HFFc6 (cell line): Measurements from ENCODE around the gene SPDYE5. TPM values are rescaled to one million over a fixed set of nuclear protein-coding genes. Genes with fewer than 3 reads are reported as not detected.
"Not testable (repeated sequence)": the region's sequence is repeated elsewhere in the genome, so short reads cannot be mapped to it uniquely, and the experiment has no call there.

Experiments
- DNase-seq: peaks from one replicate; pipeline ENCODE4 v3.0.0-alpha.2; 2018
- H3K27ac Mint-ChIP-seq: 2 replicates; pipeline ENCODE4 v1.8.0; 2020; ENCODE audit warnings: mild to moderate bottlenecking, mixed read lengths
- H3K27me3 Mint-ChIP-seq: 2 replicates; pipeline ENCODE4 v1.8.0; 2021; ENCODE audit warnings: mild to moderate bottlenecking, moderate library complexity, mixed read lengths; ENCODE audit not compliant: insufficient read depth
- H3K36me3 Mint-ChIP-seq: 2 replicates; pipeline ENCODE4 v1.8.0; 2021; ENCODE audit warnings: low read depth, mixed read lengths
- H3K4me1 Mint-ChIP-seq: 2 replicates; pipeline ENCODE4 v1.8.0; 2020; ENCODE audit warnings: low read depth, mixed read lengths
- H3K4me3 Mint-ChIP-seq: 2 replicates; pipeline ENCODE4 v1.8.0; 2020; ENCODE audit warnings: mild to moderate bottlenecking, moderate library complexity, mixed read lengths
- H3K9me3 Mint-ChIP-seq: 2 replicates; pipeline ENCODE4 v1.8.0; 2020; ENCODE audit warnings: mild to moderate bottlenecking, mixed read lengths
- long read RNA-seq: library from polyadenylated mRNA; unstranded; transcript quantifications from one replicate; pipeline ENCODE4 v2.0.0, GENCODE V29; 2019
- total RNA-seq, 6 experiments: library from RNA; stranded (reverse); fragmentation: NEBNext Ultra II Directional; extraction: Animal tissue kit (Norgen Biotek cat#: 25700); gene quantifications; 2 replicates in 1 of 6; 3 replicates in 5 of 6; pipeline ENCODE4 v1.2.3, GENCODE V29; 2021
- TF ChIP-seq, protein P1 (sequence below): fragments of 200-600 bp; sonication (generic); IDR thresholded peaks from 2 replicates; pipeline ENCODE4 v1.5.0; 2021; ENCODE audit warnings: antibody characterized with exemption, mild to moderate bottlenecking

SPDYE5 gene, protein sequence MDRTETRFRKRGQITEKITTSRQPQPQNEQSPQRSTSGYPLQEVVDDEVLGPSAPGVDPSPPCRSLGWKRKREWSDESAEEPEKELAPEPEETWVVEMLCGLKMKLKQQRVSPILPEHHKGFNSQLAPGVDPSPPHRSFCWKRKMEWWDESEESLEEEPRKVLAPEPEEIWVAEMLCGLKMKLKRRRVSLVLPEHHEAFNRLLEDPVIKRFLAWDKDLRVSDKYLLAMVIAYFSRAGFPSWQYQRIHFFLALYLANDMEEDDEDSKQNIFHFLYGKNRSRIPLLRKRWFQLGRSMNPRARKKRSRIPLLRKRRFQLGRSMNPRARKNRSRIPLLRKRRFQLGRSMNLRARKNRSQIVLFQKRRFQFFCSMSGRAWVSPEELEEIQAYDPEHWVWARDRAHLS
- not detected for total RNA-seq
- long read RNA-seq, partial matches to known transcripts = 0 of 4 reads
- long read RNA-seq, other reads (novel, unspliced or antisense) = 4 of 4 reads

DNA sequence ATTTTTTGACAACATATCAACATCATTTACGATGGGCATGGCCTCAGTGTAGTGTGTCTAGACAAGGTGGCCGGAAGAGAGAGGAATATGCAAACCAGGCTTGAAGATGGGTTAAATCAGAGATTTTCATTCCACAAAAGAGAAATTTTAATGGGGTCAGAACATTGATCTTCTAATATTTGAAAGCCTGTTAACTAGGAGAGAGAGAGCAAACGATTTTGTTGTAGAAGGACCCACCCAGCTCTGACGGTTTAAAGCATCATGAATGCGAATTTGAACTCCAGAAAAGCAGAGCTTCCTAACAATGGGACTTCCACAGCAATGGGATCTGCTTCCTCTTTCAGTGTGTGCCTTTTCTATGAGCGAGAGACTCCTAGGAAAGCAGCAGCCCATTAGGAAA, at the start of gene SPDYE5:
SPDYE5 (plus strand) TSS at position 301 of the 400 bp plus-strand sequence. CDS start 1,728 bp downstream, outside the sequence.
- H3K27ac Mint-ChIP-seq, H3K27me3 Mint-ChIP-seq, DNase-seq, H3K4me3 Mint-ChIP-seq, H3K36me3 Mint-ChIP-seq, H3K9me3 Mint-ChIP-seq, H3K4me1 Mint-ChIP-seq: not testable (repeated sequence)

DNA sequence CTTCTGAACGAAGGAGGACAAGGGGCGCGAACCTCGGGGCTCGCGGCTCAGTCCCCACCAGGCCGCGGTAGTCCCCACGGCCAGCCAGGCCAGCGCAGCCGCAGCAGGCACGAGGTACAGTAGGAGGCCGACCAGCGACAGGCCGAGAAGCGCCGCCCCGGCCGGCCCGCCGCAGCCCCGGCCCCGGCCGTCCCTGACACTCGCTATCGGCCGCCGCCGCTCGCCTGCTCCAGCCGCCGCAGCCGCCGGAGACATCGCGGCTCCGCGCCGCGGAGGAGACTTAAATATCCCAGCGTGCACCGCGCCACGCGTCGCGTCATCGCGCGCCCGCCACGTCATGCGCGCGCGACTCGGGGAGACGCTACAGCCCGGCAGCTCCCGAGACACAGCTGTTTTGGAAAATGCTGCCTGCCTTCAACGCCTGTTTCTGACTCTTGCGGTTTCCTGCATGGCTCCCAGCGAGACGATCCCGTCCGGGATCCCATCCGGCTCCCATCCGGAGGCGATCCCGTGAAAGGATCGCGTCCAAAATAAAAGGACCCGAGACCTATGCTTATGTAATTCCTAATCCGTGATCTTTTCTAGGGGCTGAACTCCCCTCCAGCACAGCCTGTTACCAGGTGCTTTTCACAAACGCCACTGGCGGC, 49.5 kb upstream of the SPDYE5 start:
- peak; percentile 10 for DNase-seq
- peak overlapping the region; percentile 92 for H3K4me3 Mint-ChIP-seq
- not testable (repeated sequence) for H3K9me3 Mint-ChIP-seq, H3K4me1 Mint-ChIP-seq, H3K27me3 Mint-ChIP-seq
- peak overlapping the region; percentile 93 for H3K27ac Mint-ChIP-seq
- peaks cover 21% of the 10 kb centered on the region for H3K36me3 Mint-ChIP-seq

DNA sequence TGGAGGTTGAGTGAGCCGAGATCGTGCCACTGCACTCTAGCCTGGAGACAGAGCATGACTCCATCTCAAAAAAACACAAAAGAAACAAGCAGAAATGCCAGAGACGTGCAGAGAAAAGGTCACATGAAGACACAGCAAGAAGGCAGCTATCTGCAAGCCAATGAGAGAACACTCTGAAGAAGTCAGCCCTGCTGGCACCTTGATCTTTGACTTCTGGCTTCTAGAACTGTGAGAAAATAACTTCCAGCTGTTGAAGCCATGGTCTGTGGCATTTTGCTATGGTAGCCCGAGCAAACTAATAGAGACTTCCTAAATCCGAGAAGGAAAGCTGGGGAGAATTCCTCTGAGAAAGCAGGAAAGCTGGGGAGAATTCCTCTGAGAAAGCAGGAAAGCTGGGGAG, 42.2 kb upstream of the SPDYE5 start:
- not testable (repeated sequence) for DNase-seq, H3K4me1 Mint-ChIP-seq, H3K36me3 Mint-ChIP-seq, H3K9me3 Mint-ChIP-seq, H3K27me3 Mint-ChIP-seq, H3K4me3 Mint-ChIP-seq, H3K27ac Mint-ChIP-seq

DNA sequence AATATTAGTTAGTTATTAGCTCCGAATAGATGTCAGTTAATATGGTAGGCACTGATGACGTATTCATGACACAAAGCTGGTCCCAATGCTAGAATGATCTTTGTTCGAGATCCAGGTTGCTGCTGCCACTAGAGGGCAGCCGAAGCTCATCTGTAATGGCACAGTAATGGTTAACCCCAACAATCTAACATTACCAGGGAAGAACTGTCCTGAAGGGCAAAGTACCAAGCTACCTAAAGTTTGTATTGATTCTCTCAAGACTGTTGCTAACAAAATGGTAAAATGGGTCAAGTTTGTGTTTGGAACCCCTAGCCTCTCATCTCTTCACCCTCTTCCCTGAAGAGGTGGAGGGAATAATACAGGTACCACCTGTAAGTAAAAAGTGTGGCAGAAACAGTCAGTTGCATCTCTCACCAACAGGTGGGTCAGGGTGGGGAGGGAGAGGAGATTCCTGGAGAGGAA, 39.6 kb upstream of the SPDYE5 start:
- H3K27me3 Mint-ChIP-seq, DNase-seq, H3K4me1 Mint-ChIP-seq, H3K4me3 Mint-ChIP-seq, H3K36me3 Mint-ChIP-seq, H3K9me3 Mint-ChIP-seq, H3K27ac Mint-ChIP-seq: not testable (repeated sequence)
- TF ChIP-seq, protein P1, sequence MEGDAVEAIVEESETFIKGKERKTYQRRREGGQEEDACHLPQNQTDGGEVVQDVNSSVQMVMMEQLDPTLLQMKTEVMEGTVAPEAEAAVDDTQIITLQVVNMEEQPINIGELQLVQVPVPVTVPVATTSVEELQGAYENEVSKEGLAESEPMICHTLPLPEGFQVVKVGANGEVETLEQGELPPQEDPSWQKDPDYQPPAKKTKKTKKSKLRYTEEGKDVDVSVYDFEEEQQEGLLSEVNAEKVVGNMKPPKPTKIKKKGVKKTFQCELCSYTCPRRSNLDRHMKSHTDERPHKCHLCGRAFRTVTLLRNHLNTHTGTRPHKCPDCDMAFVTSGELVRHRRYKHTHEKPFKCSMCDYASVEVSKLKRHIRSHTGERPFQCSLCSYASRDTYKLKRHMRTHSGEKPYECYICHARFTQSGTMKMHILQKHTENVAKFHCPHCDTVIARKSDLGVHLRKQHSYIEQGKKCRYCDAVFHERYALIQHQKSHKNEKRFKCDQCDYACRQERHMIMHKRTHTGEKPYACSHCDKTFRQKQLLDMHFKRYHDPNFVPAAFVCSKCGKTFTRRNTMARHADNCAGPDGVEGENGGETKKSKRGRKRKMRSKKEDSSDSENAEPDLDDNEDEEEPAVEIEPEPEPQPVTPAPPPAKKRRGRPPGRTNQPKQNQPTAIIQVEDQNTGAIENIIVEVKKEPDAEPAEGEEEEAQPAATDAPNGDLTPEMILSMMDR = peak; percentile 79

DNA sequence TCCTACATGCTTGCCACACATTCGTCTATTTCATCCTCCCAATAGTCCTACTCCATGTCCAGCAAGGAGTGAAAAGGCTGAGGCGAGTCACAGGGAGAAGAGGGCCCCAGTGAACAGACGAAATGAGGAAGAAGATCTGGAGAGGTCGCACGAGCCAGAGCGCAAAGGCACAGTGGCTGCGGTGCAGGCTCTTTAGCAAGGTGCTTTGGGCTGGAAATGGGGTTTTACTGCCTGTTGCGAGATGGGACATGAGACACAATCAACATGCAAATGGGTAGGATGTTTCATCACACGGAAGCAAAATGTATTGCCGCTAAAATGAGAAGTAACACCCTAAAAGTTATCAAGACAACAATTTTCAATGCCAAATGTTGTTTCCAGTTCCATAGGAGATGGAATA, 35.7 kb upstream of the SPDYE5 start:
- DNase-seq, H3K9me3 Mint-ChIP-seq, H3K36me3 Mint-ChIP-seq, H3K4me1 Mint-ChIP-seq, H3K27ac Mint-ChIP-seq, H3K4me3 Mint-ChIP-seq, H3K27me3 Mint-ChIP-seq: not testable (repeated sequence)

DNA sequence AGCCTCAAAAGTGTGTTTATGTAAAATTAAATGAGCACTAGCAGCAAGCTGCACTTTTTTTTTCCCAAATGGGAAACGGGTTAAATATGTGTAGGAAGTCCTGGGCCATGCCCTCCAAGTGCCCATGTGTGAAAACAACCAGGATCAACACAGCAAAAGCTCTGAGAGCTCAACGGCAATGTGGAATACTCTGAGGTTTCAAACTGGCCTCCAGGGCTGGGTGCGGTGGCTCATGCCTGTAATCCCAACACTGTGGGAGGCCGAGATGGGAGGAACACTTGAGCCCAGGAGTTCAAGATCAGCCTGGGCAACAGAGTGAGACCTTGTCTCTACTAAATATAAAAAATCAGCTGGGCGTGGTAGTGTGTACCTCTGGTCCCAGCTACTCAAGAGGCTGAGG, 34.1 kb upstream of the SPDYE5 start:
- H3K4me1 Mint-ChIP-seq, H3K27me3 Mint-ChIP-seq, H3K4me3 Mint-ChIP-seq, DNase-seq, H3K36me3 Mint-ChIP-seq, H3K27ac Mint-ChIP-seq, H3K9me3 Mint-ChIP-seq: not testable (repeated sequence)

DNA sequence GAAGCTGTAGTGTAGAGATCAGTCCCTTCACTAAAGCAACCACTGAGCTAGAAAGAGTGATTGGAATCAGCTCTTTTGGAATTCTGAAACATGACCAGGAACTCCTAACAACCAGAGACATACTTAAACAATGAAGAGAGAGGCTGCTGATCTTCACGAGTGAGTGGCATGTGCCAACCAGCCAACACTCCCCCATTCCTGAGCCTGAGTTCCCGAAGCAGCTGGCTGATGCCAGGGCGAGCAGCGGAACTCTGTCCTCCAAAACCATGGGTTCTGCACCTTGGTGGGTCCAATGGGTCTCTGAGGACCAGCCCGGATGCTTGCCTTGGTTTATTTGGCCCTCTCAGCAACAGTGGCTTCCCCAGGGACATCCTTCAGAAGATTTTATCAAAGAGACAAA, 31.6 kb upstream of the SPDYE5 start:
- H3K9me3 Mint-ChIP-seq, DNase-seq, H3K27ac Mint-ChIP-seq, H3K4me3 Mint-ChIP-seq, H3K36me3 Mint-ChIP-seq, H3K27me3 Mint-ChIP-seq, H3K4me1 Mint-ChIP-seq: not testable (repeated sequence)

DNA sequence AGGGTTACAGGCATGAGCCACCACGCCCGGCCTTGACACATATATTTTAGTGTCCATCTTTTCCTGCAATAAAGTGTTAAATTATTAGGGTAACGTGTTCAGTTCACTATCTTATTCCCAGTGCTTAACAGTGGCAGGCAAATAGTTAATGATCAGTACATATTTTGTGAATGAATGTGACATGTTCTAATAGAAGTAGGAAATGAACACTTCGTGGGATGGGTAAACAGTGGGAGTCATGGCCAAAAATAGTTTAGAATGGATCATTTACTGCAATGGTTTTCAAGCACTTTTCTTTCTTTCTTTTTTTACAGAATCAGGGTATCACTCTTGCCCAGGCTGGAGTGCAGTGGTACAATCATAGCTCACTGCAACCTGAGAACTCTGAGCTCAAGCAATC, 22.0 kb upstream of the SPDYE5 start:
- not testable (repeated sequence) for H3K27ac Mint-ChIP-seq, H3K9me3 Mint-ChIP-seq, H3K4me3 Mint-ChIP-seq, DNase-seq, H3K27me3 Mint-ChIP-seq, H3K4me1 Mint-ChIP-seq
- H3K36me3 Mint-ChIP-seq = peaks cover 21% of the 10 kb centered on the region

DNA sequence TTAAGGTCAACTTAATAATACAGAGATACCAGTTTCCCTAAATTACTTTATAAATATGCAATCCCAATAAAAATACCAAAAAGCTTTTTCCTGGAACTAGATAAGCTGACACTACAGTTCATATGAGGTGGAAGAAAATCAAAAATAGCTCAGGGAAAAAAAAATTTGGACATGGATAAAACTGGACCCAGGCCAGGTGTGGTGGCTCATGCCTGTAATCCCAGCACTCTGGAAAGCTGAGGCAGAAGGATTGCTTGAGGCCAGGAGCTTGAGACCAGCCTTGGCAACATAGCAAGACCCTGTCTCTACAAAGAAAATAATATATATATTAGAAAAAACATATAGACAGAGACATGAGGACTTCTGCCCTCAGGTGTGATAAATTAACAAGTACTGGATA, 14.7 kb upstream of the SPDYE5 start:
- H3K9me3 Mint-ChIP-seq, H3K4me3 Mint-ChIP-seq, H3K27me3 Mint-ChIP-seq, H3K27ac Mint-ChIP-seq, H3K36me3 Mint-ChIP-seq, H3K4me1 Mint-ChIP-seq, DNase-seq: not testable (repeated sequence)

DNA sequence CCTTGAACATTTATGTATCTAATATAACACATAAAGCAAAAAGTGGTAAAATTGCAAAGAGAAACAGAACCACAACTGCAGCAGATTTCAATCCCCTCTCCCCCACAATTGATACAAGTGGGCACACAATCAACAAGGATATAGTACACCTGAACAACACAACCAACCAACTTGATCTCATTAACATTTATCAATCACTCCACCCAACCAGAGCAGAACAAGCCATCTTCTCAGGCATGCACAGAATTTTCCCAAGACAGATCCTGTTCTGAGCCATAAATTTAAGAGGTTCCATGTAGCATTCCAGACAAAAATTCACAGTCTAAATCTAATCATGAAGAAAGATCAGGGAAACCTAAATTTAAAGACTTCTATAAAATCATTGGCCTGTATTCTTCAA, 11.8 kb upstream of the SPDYE5 start:
- not testable (repeated sequence) for H3K4me1 Mint-ChIP-seq, H3K27me3 Mint-ChIP-seq, H3K4me3 Mint-ChIP-seq, DNase-seq, H3K36me3 Mint-ChIP-seq, H3K27ac Mint-ChIP-seq, H3K9me3 Mint-ChIP-seq

DNA sequence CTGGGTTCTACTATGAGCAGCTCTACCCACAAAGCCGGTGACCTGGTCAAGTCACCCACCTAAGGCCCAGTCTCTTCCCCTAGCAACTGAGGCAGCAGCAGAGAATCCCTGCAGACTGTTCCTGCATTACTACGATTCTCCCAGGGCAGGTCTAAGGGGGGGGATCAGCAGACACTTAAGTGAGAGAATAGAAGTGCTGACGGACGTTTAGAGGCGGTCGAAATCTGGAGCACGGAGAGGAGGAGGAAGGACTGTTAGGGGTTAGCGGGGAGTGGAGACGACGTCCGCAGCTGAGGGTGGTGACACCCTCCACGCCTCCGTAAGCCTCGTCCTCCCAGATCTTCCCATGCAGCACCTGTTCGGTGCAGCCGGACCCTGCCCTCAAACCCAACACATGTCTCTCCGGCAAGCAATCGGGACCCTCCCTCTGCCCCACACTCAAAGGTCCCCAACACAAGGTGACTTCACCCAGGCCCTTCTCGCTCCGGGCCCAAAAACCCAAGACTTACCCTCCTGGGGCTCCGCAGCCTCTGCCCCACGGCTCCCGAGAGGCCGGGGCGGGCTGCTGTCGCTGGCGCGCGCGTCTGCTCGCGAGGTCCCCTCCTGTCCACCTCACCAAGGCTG, 6.7 kb upstream of the SPDYE5 start:
- Mint-ChIP-seq H3K4me1 (peaks cover 10% of the 10 kb centered on the region; the same call in 1 of the 2 replicates), H3K27ac (peak overlapping the region; percentile 88), H3K4me3 (peak overlapping the region; percentile 95)
- not testable (repeated sequence) for H3K27me3 Mint-ChIP-seq, DNase-seq, H3K9me3 Mint-ChIP-seq, H3K36me3 Mint-ChIP-seq

DNA sequence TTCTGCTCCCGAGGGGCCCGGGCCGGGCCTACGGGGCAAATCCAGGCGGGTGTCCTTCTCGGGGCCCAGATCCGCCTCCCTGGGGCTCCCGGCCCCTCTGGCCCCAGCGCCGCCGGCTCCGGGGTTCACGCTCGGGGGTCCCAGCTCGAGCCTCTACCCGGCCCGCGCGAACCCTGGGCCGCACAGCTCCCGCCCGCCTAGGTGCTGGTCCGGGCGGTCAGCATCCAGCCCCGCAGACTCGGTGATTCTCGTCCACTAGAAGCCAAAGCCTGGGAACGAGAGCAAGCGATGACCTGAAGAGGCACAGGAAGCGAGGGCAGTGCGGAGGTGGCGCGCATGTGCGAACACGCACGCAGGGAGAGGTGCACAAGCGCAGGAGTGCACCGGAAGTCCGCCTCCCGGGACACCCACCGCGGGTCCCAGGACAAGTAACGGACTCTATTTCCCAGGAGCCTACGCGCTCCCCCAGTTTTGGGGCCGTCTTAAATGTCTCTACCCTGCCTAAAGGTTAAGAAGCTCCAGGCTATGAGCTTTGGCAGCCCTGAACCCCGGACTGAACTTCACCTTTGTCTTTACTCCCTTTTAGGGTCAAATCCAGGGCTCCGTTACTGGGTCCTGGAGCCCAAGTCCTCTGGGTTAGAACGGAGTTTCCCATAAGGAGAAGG, 6.0 kb upstream of the SPDYE5 start, which contains the start of gene POM121C:
POM121C (minus strand) TSS at position 321 of the 665 bp plus-strand sequence. CDS start 44,803 bp downstream, outside the sequence.
- Mint-ChIP-seq H3K4me3 (peak within 1 kb of the TSS; percentile 95), H3K27ac (peak within 1 kb of the TSS; percentile 88), H3K4me1 (peaks cover 10% of the 10 kb centered on the region; the same call in 1 of the 2 replicates)
- H3K27me3 Mint-ChIP-seq, H3K9me3 Mint-ChIP-seq, H3K36me3 Mint-ChIP-seq: not testable (repeated sequence)
- peak; percentile 82 for DNase-seq
